Right atrium auricular region (tissue), 2 donors: Measurements from ENCODE around the gene CTXN1. TPM values are rescaled to one million over a fixed set of nuclear protein-coding genes. Genes with fewer than 3 reads are reported as not detected.
A peak's percentile ranks its signal among the peaks of the same experiment; 100 is the strongest.
"Not testable (repeated sequence)": the region's sequence is repeated elsewhere in the genome, so short reads cannot be mapped to it uniquely, and the experiment has no call there.

Source experiments
- DNase-seq: peaks from one replicate; pipeline ENCODE4 v3.0.0-alpha.2; 2019; ENCODE audit warnings: low spot score
- H3K27ac ChIP-seq, 2 donors: fragments of 200-600 bp; sonication (generic); 1 replicate in 1 of 2; 2 replicates in 1 of 2; pipeline ENCODE4 v1.5.1; 2016 to 2019
- H3K27me3 ChIP-seq, 2 donors: fragments of 200-600 bp; sonication (generic); one replicate each; pipeline versions ENCODE4 v1.5.1 to v1.6.0; 2017 to 2019
- H3K36me3 ChIP-seq: fragments of 200-600 bp; sonication (generic); one replicate; pipeline ENCODE4 v1.5.1; 2016
- H3K4me1 ChIP-seq, 2 donors: fragments of 200-600 bp; sonication (generic); one replicate each; pipeline versions ENCODE4 v1.5.1 to v1.6.0; 2017 to 2019
- H3K4me3 ChIP-seq, 2 donors: fragments of 200-600 bp; sonication (generic); 1 replicate in 1 of 2; 2 replicates in 1 of 2; pipeline ENCODE4 v1.5.1; 2017 to 2019; ENCODE audit warnings: mild to moderate bottlenecking in 1 of 2, moderate library complexity in 1 of 2
- H3K9me3 ChIP-seq, 2 donors: fragments of 200-600 bp; sonication (generic); one replicate each; pipeline ENCODE4 v1.5.1; 2019
- total RNA-seq, 2 donors: library from RNA; depleted of rRNA; stranded (reverse); fragments of >200 nt; gene quantifications; one replicate each; pipeline ENCODE4 v1.1.0, GENCODE V29; 2016
- TF ChIP-seq, protein P1 (sequence below), 2 donors: fragments of 200-600 bp; sonication (generic); IDR thresholded peaks; one replicate each; pipeline ENCODE4 v1.5.1; 2019; ENCODE audit warnings: antibody characterized with exemption in 2 of 2

Gene CTXN1
- total RNA-seq, 2 donors from 2014 or later, result 1.7 to 4.2 TPM

DNA sequence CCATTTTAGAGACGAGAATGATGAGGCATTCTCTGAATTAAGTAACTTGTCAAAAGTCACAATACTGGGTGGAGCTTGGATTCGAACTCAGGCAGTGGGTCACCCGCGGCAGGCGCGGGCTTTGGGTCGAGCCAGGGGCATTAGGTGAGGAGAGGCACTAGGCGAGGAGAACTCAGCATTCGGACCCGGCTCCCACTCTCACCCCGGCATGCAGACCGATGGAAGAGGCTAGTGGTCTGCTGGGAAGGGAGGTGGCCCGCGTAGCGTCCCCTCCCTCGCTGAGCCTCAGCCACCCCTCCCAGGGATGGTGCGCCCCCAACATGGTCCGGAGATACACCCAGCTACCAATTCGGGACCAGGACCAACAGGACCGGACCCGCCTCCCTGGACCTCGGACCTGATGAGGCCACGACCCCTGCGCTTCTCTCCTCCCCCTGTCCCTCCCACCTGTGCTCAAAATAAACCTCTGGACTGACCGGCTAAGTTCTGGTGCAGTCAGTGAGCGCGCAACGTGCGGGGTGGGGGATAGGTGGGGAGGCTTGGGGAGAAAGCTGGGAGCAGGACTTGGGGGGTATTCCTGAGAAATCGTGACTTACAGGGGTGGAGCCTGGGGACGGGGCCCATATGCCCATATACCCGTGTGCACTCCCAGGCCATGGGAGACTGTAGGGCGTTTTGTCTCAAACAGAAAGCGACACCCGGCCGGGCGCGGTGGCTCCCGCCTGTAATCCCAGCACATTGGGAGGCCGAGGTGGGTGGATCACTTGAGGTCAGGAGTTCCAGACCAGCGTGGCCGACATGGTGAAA is 7.1 kb downstream of the CTXN1 start:
- Histone ChIP-seq H3K27me3 (peaks cover 0 to 15% of the 10 kb centered on the region in 2 donors), H3K9me3 (no peaks in the 10 kb centered on the region), H3K27ac (peak overlapping the region; percentile 94), H3K4me1 (peaks cover 0 to 50% of the 10 kb centered on the region in 2 donors), H3K36me3 (peaks cover 15% of the 10 kb centered on the region), H3K4me3 (no peak overlapping the region)
- no peak for DNase-seq
- TF ChIP-seq, protein P1, sequence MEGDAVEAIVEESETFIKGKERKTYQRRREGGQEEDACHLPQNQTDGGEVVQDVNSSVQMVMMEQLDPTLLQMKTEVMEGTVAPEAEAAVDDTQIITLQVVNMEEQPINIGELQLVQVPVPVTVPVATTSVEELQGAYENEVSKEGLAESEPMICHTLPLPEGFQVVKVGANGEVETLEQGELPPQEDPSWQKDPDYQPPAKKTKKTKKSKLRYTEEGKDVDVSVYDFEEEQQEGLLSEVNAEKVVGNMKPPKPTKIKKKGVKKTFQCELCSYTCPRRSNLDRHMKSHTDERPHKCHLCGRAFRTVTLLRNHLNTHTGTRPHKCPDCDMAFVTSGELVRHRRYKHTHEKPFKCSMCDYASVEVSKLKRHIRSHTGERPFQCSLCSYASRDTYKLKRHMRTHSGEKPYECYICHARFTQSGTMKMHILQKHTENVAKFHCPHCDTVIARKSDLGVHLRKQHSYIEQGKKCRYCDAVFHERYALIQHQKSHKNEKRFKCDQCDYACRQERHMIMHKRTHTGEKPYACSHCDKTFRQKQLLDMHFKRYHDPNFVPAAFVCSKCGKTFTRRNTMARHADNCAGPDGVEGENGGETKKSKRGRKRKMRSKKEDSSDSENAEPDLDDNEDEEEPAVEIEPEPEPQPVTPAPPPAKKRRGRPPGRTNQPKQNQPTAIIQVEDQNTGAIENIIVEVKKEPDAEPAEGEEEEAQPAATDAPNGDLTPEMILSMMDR (IDR thresholded peaks at IDR 0.05), result no peak

DNA sequence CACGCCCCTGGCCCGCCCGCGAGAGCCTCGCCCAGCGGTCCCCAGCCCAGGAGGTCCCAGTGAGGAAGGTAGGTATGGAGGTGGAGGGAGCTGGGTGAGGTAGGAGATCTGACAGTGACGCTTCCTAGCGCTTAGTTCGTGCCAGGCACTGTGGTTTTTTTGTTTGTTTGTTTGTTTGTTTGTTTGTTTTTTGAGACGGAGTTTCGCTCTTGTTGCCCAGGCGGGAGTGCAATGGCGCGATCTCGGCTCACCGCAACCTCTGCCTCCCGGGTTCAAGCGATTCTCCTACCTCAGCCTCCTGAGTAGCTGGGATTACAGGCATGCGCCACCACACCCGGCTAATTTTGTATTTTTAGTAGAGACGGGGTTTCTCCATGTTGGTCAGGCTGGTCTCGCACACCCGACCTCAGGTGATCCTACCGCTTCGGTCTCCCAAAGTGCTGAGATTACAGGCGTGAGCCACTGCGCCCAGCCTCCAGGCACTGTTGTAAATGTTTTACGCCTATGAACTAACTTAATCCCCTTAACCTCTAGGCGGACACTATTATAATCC is 7.8 kb downstream of the CTXN1 start:
- H3K4me1 ChIP-seq, result peaks cover 0 to 50% of the 10 kb centered on the region in 2 donors

DNA sequence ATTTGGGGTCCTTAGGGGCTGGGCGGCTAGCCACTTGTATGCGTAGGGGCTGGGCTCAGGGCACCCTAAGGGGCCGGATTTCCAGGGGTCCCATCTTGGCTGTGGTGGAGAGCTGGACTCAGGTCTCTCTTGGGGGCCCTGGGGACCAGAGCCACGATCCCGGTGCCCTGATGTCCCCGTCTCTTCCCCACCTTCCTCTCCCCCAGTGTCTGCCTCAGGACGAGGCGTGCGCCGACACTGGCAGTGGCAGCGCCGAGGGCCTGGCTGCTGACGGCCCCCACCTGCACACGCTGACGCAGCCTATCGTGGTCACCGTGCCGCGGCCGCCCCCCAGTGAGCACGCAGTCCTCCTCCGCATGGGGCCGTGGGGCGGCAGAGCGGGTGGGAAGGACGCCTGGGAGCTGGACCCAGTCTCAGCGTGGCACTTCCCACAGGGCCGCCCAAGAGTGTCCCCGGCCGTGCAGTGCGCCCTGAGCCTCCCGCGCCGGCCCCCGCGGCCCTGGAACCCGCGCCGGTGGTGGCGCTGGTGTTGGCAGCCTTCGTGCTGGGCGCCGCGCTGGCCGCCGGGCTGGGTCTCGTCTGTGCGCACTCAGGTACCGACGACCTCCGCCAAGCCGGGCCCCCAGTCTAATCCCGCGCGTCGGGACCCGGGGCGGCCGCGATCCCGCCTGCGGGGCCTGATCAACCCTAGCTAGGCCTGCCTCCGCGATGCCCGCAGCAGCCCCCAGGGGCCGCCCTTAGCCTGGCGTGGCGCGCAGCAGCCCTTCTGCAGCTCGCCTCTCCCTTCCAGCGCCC is 8.5 kb downstream of the CTXN1 start:
- no peaks in the 10 kb centered on the region for H3K9me3 ChIP-seq
- DNase-seq, result no peak
- peaks cover 0 to 15% of the 10 kb centered on the region in 2 donors for H3K27me3 ChIP-seq
- H3K36me3 ChIP-seq, result peaks cover 14% of the 10 kb centered on the region
- peak overlapping the region; percentile 35 to 47 for H3K4me3 ChIP-seq
- TF ChIP-seq, protein P1 (IDR thresholded peaks at IDR 0.05), result peak in 1 of 2 donors; percentile 71
- peaks cover 0 to 50% of the 10 kb centered on the region in 2 donors for H3K4me1 ChIP-seq
- peak overlapping the region; percentile 66 to 86 for H3K27ac ChIP-seq

More for the DNA sequence above, 7.8 kb downstream of the CTXN1 start:
- Histone ChIP-seq H3K4me3 (peak overlapping the region in 1 of 2 donors; percentile 47), H3K27me3 (peaks cover 0 to 15% of the 10 kb centered on the region in 2 donors), H3K27ac (peak overlapping the region; percentile 66 to 86), H3K36me3 (peaks cover 14% of the 10 kb centered on the region)
- H3K9me3 ChIP-seq, DNase-seq: not testable (repeated sequence)

DNA sequence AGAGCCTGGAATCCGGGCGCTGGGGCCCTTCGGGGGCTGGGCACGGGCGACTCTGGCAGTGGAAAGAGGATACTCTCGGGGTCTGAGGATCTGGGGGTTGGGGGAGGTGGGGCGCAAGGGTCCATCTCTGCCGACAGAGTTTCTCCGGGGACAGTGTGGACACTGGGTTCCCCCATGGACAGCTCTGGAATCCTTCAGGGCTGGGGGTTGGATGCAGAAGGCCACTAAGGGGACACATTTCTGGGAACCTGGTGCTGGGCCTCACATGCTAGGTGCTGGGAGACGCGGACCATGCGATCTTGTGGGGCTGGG is 9.0 kb downstream of the CTXN1 start:
- TF ChIP-seq, protein P1 (IDR thresholded peaks at IDR 0.05), result no peak
- H3K27me3 ChIP-seq, result peaks cover 0 to 15% of the 10 kb centered on the region in 2 donors
- DNase-seq, result no peak
- H3K9me3 ChIP-seq, result no peaks in the 10 kb centered on the region
- peaks cover 0 to 48% of the 10 kb centered on the region in 2 donors for H3K4me1 ChIP-seq
- peak overlapping the region; percentile 66 to 86 for H3K27ac ChIP-seq
- H3K4me3 ChIP-seq, result peak overlapping the region; percentile 35 to 47
- H3K36me3 ChIP-seq, result peaks cover 14% of the 10 kb centered on the region

DNA sequence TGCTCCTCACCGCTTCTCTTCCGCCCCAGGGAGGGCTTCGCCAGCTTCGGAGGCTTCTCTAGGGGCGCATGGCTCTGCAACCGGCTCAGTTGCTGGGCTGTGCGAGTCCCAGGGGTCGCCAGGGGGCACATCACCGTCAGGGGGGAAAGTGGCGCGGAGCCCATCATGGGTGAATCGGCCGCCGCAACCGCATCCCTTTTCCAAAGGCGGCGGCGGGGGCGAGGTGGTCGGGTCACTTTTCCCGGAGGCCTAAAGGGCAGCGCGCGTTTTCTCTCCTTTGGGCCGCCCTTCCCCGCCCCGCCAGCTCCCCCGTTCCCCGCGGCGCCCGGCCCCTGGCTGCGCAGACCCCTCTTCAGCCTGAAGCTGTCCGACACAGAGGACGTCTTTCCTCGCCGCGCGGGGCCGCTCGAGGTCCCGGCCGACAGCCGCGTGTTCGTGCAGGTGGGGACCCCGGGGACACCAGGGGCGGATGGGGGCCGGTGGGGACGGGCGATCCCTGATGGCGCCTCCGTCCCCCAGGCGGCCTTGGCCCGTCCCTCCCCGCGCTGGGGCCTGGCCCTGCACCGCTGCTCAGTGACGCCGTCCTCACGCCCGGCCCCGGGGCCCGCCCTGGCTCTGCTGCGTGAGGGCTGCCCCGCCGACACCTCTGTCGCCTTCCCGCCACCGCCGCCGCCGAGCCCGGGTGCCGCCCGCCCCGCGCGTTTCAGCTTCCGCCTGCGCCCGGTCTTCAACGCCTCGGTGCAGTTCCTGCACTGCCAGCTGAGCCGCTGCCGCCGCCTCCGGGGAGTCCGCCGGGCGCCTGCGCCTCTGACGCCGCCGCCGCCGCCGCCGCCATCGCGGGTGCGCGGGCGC is 9.6 kb downstream of the CTXN1 start:
- TF ChIP-seq, protein P1 (IDR thresholded peaks at IDR 0.05), result no peak
- DNase-seq, result no peak
- peaks cover 0 to 42% of the 10 kb centered on the region in 2 donors for H3K4me1 ChIP-seq

More for the DNA sequence above, 9.6 kb downstream of the CTXN1 start:
- peak overlapping the region; percentile 66 to 86 for H3K27ac ChIP-seq
- peaks cover 0 to 15% of the 10 kb centered on the region in 2 donors for H3K27me3 ChIP-seq
- H3K9me3 ChIP-seq, result no peaks in the 10 kb centered on the region
- peaks cover 18% of the 10 kb centered on the region for H3K36me3 ChIP-seq
- peak overlapping the region; percentile 35 to 47 for H3K4me3 ChIP-seq
